ENCODE data around the gene SNX10.

The SNX10 gene

DNA sequence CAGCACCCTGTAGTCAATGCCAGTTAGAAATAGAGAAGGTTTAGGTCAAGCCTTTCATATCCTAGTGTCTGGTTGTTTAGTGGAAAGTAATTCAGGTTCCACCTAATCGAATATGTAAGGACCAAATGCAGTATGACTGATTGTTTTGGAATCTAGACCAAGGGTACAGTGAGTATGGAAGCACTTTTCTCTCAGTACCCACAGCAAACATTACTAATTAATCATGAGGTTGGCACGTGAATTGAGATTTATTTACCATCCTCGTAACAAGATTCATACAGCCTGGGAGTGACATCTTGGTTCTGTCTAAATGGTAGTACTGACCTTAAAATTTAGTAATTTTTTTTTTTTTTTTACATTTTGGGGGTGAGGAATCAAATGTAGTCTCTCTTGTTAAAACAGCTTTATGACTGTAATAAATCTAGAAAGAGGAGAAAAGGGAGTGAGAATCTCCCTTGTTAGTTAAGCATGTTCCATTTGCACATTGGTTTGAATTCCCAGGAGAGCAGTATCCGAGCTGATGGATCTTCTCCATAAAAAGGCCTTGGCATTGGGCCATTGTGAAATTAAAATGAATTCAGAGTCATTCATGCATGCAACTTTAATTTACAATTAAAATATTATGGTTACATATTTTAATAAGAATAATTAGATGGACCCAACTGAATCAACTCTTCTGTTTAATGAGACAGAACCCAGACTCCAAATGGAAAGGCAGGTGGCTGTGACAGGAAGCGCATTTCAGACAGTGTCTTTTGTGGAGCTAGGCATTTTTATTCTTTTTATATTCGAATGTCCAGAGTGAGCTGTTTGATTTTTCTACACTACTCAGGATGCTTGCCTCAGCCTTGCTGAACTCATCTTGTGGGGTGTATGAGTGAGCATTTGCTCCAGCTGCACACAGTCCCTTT lies 57.6 kb downstream of the SNX10 start:
- H3K9me3 ChIP-seq (ENCODE audit: control insufficient read depth, insufficient read depth, low read length): no peaks in the 10 kb centered on the region
- no peaks in the 10 kb centered on the region for H3K27me3 ChIP-seq (ENCODE audit: control insufficient read depth, insufficient read depth, low read length)
- WGBS (ENCODE audit: insufficient coverage, insufficient read length): no CpG with 5 or more reads among the region's 6 CpGs
- no peak overlapping the region for H3K4me3 ChIP-seq (ENCODE audit: low read length)
- H3K27ac ChIP-seq (ENCODE audit: low read length): no peak overlapping the region
- no peak for DNase-seq (ENCODE audit: low read depth, low spot score)
- no peaks in the 10 kb centered on the region for H3K4me1 ChIP-seq (ENCODE audit: control insufficient read depth, insufficient read depth, low read length)
- no peaks in the 10 kb centered on the region for H3K36me3 ChIP-seq (ENCODE audit: control insufficient read depth, insufficient read depth, low read length)

DNA sequence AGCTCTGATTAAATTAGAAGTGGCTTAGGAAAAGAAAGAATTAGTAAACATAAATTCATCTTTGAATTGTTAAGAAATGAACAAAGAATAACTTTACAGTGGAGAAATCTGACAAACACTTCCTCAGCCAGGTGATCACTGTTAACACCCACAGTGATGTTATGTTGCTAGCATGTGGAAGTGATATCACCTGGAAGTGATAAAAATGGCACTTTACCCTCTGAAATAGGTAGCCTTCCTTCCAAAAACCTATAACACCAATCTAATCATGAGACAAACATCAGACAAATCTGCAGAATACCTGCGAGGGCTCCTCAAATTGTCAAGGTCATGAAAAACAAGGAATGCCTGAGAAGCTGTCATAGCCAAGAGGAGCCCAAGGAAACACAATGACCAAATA lies 59.5 kb downstream of the SNX10 start:
- DNase-seq (ENCODE audit: low read depth, low spot score): no peak
- Histone ChIP-seq H3K27ac (ENCODE audit: low read length) (no peak overlapping the region), H3K36me3 (ENCODE audit: control insufficient read depth, insufficient read depth, low read length) (no peaks in the 10 kb centered on the region), H3K4me3 (ENCODE audit: low read length) (no peak overlapping the region), H3K27me3 (ENCODE audit: control insufficient read depth, insufficient read depth, low read length) (no peaks in the 10 kb centered on the region), H3K4me1 (ENCODE audit: control insufficient read depth, insufficient read depth, low read length) (no peaks in the 10 kb centered on the region), H3K9me3 (ENCODE audit: control insufficient read depth, insufficient read depth, low read length) (no peaks in the 10 kb centered on the region)
- no CpG with 5 or more reads among the region's 1 CpG for WGBS (ENCODE audit: insufficient coverage, insufficient read length)

DNA sequence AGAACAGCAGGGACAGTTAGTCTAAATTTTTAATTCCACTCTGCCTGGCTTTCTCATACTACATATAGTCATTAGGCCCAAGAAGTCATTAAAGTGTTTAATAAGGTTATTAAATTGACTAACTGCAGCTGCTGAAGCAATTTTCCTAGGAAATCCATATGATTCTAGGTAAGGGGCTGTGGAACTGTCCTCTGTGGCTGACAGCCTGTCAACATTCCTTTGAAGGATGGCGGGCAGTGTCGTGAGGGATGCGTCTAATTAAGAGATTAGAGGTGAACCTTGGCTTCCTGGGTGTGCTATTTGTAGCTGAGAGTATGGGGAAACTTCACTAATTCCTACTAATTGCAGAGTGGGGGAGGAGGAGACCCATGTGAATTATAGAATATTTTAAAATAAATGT lies 64.6 kb downstream of the SNX10 start:
- DNase-seq (ENCODE audit: low read depth, low spot score): no peak
- Histone ChIP-seq H3K36me3 (ENCODE audit: control insufficient read depth, insufficient read depth, low read length) (no peaks in the 10 kb centered on the region), H3K4me1 (ENCODE audit: control insufficient read depth, insufficient read depth, low read length) (no peaks in the 10 kb centered on the region), H3K27me3 (ENCODE audit: control insufficient read depth, insufficient read depth, low read length) (no peaks in the 10 kb centered on the region), H3K9me3 (ENCODE audit: control insufficient read depth, insufficient read depth, low read length) (no peaks in the 10 kb centered on the region), H3K27ac (ENCODE audit: low read length) (no peak overlapping the region), H3K4me3 (ENCODE audit: low read length) (no peak overlapping the region)
- WGBS (ENCODE audit: insufficient coverage, insufficient read length): no CpG with 5 or more reads among the region's 3 CpGs

DNA sequence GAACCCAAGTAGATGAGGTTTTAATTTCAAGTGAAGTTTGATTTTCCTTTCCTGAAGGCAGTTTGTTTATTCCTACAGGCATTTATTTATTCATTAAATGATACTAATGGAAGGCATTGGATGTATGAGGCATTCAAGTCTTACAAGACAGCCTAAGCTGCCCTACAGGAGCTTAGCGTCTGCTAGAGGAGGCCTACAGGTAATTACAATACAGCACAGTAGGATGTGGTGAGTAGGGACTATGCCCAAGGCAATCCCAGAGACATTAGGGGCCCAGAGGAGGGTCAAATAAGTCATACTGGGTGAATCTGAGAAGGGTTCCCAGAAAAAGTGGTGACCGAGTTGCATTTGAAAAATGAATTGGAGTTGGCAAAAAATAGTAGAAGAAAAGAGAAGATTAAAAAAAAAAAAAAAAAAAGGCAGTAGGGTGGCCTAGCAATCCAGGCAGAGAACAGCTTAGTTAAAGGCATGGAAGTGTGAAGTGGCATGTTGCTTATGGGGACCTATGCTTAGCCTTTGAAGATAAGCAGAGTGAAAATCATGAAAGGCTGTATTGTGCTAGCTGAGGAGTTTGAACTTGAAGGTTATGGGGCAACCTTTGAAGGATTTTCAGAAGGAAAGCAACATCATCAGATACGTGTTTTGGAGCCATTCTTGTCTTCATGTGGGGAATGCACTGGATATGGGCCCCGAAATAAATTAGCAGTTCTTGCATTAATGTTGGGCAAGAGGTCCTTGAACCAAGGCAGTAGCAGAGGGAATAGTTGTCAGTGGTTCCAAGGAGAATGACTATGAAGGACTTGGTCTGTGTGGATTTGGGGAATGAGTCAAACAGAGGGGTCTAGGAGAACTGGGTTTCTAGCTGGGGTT lies 65.5 kb downstream of the SNX10 start:
- WGBS (ENCODE audit: insufficient coverage, insufficient read length): 100% methylated on average over 1 of the region's 4 CpGs
- Histone ChIP-seq H3K4me3 (ENCODE audit: low read length) (no peak overlapping the region), H3K4me1 (ENCODE audit: control insufficient read depth, insufficient read depth, low read length) (no peaks in the 10 kb centered on the region), H3K9me3 (ENCODE audit: control insufficient read depth, insufficient read depth, low read length) (no peaks in the 10 kb centered on the region), H3K27ac (ENCODE audit: low read length) (no peak overlapping the region), H3K27me3 (ENCODE audit: control insufficient read depth, insufficient read depth, low read length) (no peaks in the 10 kb centered on the region), H3K36me3 (ENCODE audit: control insufficient read depth, insufficient read depth, low read length) (no peaks in the 10 kb centered on the region)
- DNase-seq (ENCODE audit: low read depth, low spot score): no peak

DNA sequence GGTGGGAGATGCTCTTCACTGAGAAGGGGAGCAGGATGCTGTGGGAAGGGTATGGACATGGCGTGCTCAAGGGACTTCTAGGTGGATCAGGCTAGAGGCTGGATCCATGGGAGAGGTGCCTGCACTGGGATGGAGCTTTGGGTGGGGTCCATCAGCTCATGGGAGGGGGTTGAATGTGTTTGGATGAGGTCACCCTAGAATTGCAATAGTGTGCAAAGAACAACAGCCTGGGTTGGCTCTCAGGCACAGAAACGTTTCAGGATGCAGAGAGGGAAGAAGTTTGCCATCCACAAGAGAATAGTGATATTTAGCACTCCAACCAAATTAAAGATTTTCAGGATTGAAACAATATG lies 66.1 kb downstream of the SNX10 start:
- no peaks in the 10 kb centered on the region for H3K27me3 ChIP-seq (ENCODE audit: control insufficient read depth, insufficient read depth, low read length)
- no peak for DNase-seq (ENCODE audit: low read depth, low spot score)
- WGBS (ENCODE audit: insufficient coverage, insufficient read length): no CpG with 5 or more reads among the region's 2 CpGs
- H3K4me3 ChIP-seq (ENCODE audit: low read length): no peak overlapping the region
- no peaks in the 10 kb centered on the region for H3K36me3 ChIP-seq (ENCODE audit: control insufficient read depth, insufficient read depth, low read length)
- H3K4me1 ChIP-seq (ENCODE audit: control insufficient read depth, insufficient read depth, low read length): no peaks in the 10 kb centered on the region
- H3K27ac ChIP-seq (ENCODE audit: low read length): no peak overlapping the region
- H3K9me3 ChIP-seq (ENCODE audit: control insufficient read depth, insufficient read depth, low read length): no peaks in the 10 kb centered on the region

DNA sequence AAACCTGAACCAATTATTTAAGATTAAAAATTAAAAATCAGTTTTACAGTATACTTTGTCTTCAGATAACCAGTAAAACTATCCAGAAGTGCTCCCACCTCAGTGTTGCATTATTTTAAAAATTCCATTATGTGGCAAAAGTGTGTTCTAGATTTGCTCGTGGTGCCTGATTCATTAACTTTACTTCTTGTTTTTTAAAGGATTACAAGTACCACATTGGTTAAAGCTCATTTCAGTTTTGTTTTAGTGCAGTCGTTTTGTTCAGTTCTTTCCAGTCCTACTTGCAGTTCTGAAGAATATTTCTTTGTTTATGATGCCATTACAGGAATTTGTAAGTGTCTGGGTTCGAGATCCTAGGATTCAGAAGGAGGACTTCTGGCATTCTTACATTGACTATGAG lies 69.0 kb downstream of the SNX10 start:
- no peak overlapping the region for H3K27ac ChIP-seq (ENCODE audit: low read length)
- H3K9me3 ChIP-seq (ENCODE audit: control insufficient read depth, insufficient read depth, low read length): no peaks in the 10 kb centered on the region
- WGBS (ENCODE audit: insufficient coverage, insufficient read length): no CpG with 5 or more reads among the region's 3 CpGs
- no peaks in the 10 kb centered on the region for H3K27me3 ChIP-seq (ENCODE audit: control insufficient read depth, insufficient read depth, low read length)
- no peaks in the 10 kb centered on the region for H3K4me1 ChIP-seq (ENCODE audit: control insufficient read depth, insufficient read depth, low read length)
- DNase-seq (ENCODE audit: low read depth, low spot score): no peak
- H3K4me3 ChIP-seq (ENCODE audit: low read length): no peak overlapping the region
- no peaks in the 10 kb centered on the region for H3K36me3 ChIP-seq (ENCODE audit: control insufficient read depth, insufficient read depth, low read length)

DNA sequence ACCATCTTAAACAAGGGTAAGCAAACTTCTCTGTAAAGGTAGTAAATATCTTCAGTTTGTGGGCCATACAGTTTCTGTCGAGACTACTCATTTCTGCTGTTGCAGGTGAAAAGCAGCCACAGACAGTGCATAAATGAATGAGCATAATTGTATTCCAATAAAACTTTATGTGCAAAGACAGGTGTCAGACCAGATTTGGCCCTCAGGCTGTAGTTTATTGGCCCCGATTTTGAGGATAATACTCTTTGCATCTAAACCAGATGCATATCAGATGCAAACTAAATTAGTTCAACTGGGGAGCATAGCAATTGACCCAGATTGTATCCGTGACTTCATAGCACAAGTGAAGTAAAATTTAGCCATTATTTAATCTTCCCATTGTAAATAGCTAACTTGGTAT lies 70.0 kb downstream of the SNX10 start:
- Histone ChIP-seq H3K9me3 (ENCODE audit: control insufficient read depth, insufficient read depth, low read length) (no peaks in the 10 kb centered on the region), H3K4me1 (ENCODE audit: control insufficient read depth, insufficient read depth, low read length) (no peaks in the 10 kb centered on the region), H3K27me3 (ENCODE audit: control insufficient read depth, insufficient read depth, low read length) (no peaks in the 10 kb centered on the region), H3K36me3 (ENCODE audit: control insufficient read depth, insufficient read depth, low read length) (no peaks in the 10 kb centered on the region), H3K4me3 (ENCODE audit: low read length) (no peak overlapping the region), H3K27ac (ENCODE audit: low read length) (no peak overlapping the region)
- WGBS (ENCODE audit: insufficient coverage, insufficient read length): no CpG with 5 or more reads among the region's 3 CpGs
- DNase-seq (ENCODE audit: low read depth, low spot score): no peak

DNA sequence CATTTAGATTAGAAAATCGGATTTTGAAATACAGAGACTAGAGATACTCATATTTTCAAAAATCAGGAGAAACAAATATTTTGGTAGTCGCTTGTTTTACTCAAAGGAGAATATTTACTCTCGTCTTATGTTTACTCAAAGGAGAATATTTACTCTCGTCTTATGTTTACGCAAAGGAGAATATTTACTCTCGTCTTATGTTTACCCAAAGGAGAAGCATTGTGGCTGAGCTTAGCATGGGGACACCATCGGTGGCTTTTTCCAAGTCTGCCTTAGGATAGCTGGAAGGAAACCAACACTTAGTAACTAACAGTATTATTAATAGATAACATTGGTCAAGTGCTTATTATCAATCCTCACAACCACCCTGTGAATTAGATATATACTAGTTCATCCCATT lies 71.8 kb downstream of the SNX10 start:
- DNase-seq (ENCODE audit: low read depth, low spot score): no peak

DNA sequence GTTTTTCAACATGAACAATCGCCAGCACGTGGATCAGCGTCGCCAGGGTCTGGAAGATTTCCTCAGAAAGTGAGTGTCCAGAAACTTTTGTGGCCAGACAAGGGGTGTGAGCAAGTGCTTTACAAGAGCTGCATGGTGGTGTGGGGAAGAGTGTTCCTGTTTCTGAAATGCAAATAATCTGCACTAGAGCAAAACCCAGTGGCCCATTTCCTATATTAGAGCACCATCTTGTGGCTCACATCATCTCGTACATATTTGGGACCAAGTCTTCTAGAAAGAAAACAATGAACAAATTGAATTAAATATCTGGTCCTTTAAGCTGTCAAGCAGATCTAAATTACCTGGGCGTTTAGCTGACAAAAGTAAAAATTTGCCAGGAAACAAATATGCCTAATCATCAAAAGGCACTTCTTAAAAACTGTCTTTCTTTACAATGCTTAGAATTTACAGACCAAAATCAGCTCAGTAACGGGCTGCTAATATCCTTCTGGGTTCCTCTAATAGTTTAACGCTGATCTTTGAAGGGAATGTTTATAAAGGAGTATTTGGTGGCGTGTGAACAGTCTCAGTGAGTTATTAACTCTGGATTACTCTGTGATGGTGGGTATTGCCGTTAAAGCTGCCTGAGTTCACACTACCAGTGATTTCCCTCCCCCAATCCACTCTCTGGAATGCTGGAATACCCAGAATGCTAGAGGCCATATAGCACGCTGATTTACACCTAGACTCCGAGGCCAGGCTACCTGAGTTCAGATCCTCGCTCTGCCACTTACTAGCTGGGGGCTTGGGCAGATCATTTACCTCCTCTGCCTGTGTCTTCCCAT lies 73.6 kb downstream of the SNX10 start:
- no peak overlapping the region for H3K4me3 ChIP-seq (ENCODE audit: low read length)
- no peaks in the 10 kb centered on the region for H3K9me3 ChIP-seq (ENCODE audit: control insufficient read depth, insufficient read depth, low read length)
- no peak overlapping the region for H3K27ac ChIP-seq (ENCODE audit: low read length)
- no peaks in the 10 kb centered on the region for H3K27me3 ChIP-seq (ENCODE audit: control insufficient read depth, insufficient read depth, low read length)
- whole genome bisulfite sequencing (ENCODE audit: insufficient coverage, insufficient read length): no CpG with 5 or more reads among the region's 13 CpGs
- no peaks in the 10 kb centered on the region for H3K36me3 ChIP-seq (ENCODE audit: control insufficient read depth, insufficient read depth, low read length)
- no peak for DNase-seq (ENCODE audit: low read depth, low spot score)
- no peaks in the 10 kb centered on the region for H3K4me1 ChIP-seq (ENCODE audit: control insufficient read depth, insufficient read depth, low read length)

More for the DNA sequence above, 71.8 kb downstream of the SNX10 start:
- H3K4me3 ChIP-seq (ENCODE audit: low read length): no peak overlapping the region
- H3K4me1 ChIP-seq (ENCODE audit: control insufficient read depth, insufficient read depth, low read length): no peaks in the 10 kb centered on the region
- H3K9me3 ChIP-seq (ENCODE audit: control insufficient read depth, insufficient read depth, low read length): no peaks in the 10 kb centered on the region
- 100% methylated on average over 1 of the region's 7 CpGs for WGBS (ENCODE audit: insufficient coverage, insufficient read length)
- H3K27me3 ChIP-seq (ENCODE audit: control insufficient read depth, insufficient read depth, low read length): no peaks in the 10 kb centered on the region
- no peaks in the 10 kb centered on the region for H3K36me3 ChIP-seq (ENCODE audit: control insufficient read depth, insufficient read depth, low read length)
- no peak overlapping the region for H3K27ac ChIP-seq (ENCODE audit: low read length)

DNA sequence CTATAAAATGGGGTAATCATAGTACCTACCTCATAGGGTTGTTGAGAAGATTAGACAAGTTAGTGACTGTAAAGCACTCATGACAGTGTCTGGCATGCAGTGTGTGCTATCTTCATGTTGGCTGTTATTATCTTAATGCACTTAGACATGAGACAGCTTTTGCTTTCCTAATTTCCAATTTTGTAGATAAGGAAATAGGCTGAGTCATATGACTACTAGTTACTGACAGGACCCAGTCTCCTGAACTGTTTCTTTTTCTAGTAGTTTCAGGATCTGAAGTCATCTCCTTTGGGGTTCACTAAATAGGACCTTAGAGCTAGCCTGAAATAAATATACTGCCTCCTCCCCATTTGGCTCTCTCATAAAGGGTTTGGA lies 74.2 kb downstream of the SNX10 start:
- DNase-seq (ENCODE audit: low read depth, low spot score): no peak
- Histone ChIP-seq H3K4me1 (ENCODE audit: control insufficient read depth, insufficient read depth, low read length) (no peaks in the 10 kb centered on the region), H3K9me3 (ENCODE audit: control insufficient read depth, insufficient read depth, low read length) (no peaks in the 10 kb centered on the region), H3K27me3 (ENCODE audit: control insufficient read depth, insufficient read depth, low read length) (no peaks in the 10 kb centered on the region), H3K4me3 (ENCODE audit: low read length) (no peak overlapping the region), H3K36me3 (ENCODE audit: control insufficient read depth, insufficient read depth, low read length) (no peaks in the 10 kb centered on the region), H3K27ac (ENCODE audit: low read length) (no peak overlapping the region)

Data from iPS DF 6.9 (cell line).